GM18907 (cell line): ENCODE data around the gene RASL10A.

ENCODE experiments used
- ATAC-seq: cut with Tn5 transposase; IDR thresholded peaks from one replicate; pipeline ENCODE4 v1.9.1; 2021; ENCODE audit warnings: mild to moderate bottlenecking, moderate library complexity; ENCODE audit not compliant: unreplicated experiment

Gene RASL10A

GRCh38 chr22:29325356-29325755 lies 9.9 kb upstream of the RASL10A start:
- ATAC-seq: no peak

- ATAC-seq: no peak
Measured at GRCh38 chr22:29323641-29324040, 8.1 kb upstream of the RASL10A start.

- ATAC-seq: no peak
Measured at GRCh38 chr22:29320546-29320945, 5.0 kb upstream of the RASL10A start.

- no peak for ATAC-seq
Measured at GRCh38 chr22:29319072-29319471, 3.6 kb upstream of the RASL10A start.

GRCh38 chr22:29317827-29318454 lies 2.4 kb upstream of the RASL10A start:
- ATAC-seq: no peak

- ATAC-seq: no peak
Measured at GRCh38 chr22:29316141-29316828, 788 bp upstream of the RASL10A start.

GRCh38 chr22:29314537-29315285 lies 786 bp downstream of the RASL10A start:
- no peak for ATAC-seq

GRCh38 chr22:29313576-29314466 lies 1.7 kb downstream of the RASL10A start:
- ATAC-seq: no peak

- ATAC-seq: no peak
Measured at GRCh38 chr22:29313126-29313575, 2.3 kb downstream of the RASL10A start.

- ATAC-seq: no peak
Measured at GRCh38 chr22:29312218-29313125, 3.0 kb downstream of the RASL10A start.

- ATAC-seq: no peak
Measured at GRCh38 chr22:29311464-29312217, 3.9 kb downstream of the RASL10A start.

GRCh38 chr22:29310863-29311339 lies 4.6 kb downstream of the RASL10A start:
- no peak for ATAC-seq

GRCh38 chr22:29310065-29310862 lies 5.2 kb downstream of the RASL10A start:
- no peak for ATAC-seq

- no peak for ATAC-seq
Measured at GRCh38 chr22:29309332-29310064, 6.0 kb downstream of the RASL10A start.

- no peak for ATAC-seq
Measured at GRCh38 chr22:29308791-29309262, 6.7 kb downstream of the RASL10A start.

GRCh38 chr22:29308148-29308790 lies 7.2 kb downstream of the RASL10A start:
- no peak for ATAC-seq

- no peak for ATAC-seq
Measured at GRCh38 chr22:29307596-29308147, 7.8 kb downstream of the RASL10A start.
